Middle frontal gyrus (tissue), 1 donor: ENCODE results near the gene APOL2.
"Not testable (repeated sequence)": the region's sequence is repeated elsewhere in the genome, so short reads cannot be mapped to it uniquely, and the experiment has no call there.

Experiments used
- DNase-seq: peaks from one replicate; pipeline ENCODE4 v3.0.0-alpha.2; 2015; ENCODE audit warnings: low spot score; ENCODE audit errors: extremely low spot score

APOL2 gene

DNA sequence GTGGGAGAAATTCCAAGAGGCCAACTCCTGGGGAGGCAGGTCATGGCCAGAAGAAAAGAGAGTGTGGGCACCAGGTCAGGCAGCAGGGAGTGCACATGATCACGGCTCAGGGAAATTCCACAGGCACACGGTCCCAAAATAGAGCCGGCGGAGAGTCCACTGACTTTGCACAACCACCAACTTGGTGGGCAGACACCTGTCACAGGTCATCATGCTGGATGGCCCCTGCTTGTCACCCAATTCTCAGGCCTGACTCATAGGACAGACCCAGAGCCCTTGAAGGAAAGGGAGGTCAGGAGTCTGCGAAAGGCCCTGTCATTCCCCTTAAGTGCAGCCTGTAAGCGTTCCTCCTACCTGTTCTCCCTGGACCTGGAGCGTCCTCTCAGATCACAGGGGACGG is 15.8 kb downstream of the APOL2 start:
- no peak for DNase-seq

DNA sequence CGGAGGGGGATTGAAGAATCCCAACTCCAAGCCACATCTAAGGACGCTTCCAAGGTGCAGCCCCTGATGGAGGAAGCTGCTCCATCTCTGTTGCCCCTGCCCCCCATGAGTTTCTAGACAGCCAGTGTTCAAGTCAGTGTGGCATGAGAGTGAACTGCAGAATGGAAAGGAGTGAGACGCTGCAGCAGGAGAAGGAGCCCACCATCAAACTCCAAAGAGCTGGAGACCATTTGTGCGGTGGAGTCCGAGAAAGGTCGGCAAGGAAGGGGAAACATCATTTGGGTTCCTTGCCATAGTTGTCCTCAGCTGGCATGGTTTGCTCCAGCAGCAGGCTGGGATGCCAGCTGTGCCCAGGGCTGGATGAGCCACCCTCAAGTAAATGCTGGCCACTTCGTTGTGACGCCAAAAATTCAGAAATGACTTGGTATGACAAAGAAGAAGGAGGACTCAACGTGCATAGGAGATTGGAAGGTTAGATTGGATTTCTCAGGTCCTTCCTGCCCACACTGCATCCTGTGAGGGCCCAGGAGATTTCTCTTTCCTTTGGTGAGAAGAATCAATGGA is 16.4 kb downstream of the APOL2 start:
- no peak for DNase-seq

DNA sequence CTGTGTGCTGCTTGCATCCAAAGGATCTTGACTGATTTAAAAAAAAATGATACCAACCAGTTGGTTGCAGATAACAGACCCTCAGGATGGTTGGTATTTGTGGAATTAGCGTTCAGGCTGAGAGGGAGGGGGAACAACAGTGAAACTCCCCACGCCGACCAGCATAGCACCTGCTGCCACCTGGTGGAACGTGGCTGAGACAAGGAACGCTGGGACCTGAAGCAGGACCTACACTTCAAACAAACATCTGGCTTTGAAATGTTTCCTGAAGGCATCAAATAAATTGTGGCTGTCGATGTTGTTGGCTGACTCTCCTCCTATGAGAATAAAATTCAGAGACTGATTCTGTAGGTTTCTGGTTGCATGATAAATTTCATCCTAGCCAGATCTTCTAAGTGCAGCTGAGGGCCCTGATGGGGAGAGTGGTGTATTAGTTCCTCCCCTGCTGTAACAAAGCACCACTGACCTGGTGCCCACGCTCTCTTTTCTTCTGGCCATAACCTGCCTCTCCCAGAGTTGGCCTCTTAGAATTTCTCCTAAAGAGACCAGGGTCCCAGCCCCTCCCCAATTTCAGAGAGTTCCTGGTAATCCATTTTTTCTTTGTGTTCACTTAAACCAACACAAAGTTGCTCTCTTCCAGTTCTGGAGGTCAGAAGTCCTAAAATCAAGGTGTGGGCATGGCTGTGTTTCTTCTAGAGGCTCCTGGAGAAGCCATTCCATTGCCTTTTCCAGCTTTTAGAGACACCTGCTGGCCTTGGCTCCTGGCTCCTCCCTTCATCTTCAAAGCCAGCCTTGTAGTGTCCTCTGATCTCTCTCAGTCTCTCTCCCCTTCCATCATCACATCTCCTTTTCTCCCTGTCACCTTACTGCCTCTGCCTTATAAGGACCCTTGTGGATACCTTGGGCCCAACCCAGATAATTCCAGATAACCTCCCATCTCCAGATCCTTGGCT is 17.3 kb downstream of the APOL2 start:
- no peak for DNase-seq

DNA sequence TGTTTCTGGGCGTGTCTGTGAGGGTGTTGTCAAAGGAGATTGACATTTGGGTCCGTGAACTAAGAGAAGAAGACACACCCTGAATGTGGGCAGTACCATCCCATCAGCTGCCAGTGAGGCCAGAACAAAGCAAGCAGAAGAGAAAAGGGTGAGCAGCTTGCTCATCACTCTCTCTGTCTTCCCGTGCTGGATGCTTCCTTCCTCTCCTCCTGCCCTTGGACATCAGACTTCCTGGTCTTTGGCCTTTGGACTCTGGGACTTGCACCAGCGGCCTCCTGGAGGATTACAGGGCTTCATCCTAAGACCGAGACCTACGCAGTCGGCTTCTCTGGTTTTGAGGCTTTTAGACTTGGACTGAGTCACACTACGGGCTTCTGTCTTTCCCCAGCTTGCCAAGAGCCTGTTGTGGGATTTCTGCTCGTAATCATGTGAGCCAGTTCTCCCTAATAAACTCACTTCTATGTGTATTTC is 18.8 kb downstream of the APOL2 start:
- DNase-seq, result no peak

DNA sequence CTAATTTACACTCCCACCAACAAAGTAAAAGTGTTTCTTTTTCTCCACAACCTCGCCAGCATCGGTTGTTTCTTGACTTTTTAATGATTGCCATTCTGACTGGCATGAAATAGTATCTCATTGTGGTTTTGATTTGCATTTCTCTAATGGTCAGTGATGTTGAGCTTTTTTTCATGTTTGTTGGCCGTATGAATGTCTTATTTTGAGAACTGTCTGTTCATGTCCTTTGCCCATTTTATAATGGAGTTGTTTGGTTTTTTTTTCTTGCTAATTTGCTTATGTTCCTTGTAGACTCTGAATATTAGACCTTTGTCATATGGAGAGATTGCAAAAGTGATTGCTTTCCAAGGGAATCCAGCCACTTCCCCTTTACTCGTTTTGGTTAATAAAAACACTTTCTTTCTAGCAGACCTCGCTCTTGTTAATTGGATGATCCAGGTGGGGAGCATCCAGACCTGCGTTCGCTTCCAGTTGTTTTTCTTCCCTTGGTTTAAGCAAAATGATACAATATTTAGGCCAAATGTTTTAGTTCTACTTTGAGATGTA is 20.6 kb downstream of the APOL2 start:
- DNase-seq, result no peak

DNA sequence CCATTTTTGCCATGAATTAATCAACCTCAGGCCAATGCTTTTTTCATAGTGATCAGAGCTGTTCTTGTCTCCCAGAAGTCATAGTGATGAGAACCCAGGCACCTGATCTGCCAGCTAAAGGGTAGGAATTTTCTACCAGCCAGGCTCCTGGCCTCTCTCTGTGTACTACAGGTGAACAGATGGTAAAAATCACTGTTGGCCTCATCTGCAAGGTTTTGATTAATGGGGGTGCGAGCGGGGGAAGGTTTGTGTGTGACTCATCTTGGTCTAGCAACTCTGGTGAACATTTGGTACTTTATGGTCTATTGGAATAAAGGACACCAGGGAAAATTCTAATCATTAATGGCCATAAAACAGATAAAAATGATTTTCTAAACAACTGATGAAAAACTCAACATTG is 23.3 kb downstream of the APOL2 start:
- no peak for DNase-seq

- DNase-seq, result no peak
These were observed 25.7 kb downstream of the APOL2 start for GRCh38 chr22:36213586-36213985.

DNA sequence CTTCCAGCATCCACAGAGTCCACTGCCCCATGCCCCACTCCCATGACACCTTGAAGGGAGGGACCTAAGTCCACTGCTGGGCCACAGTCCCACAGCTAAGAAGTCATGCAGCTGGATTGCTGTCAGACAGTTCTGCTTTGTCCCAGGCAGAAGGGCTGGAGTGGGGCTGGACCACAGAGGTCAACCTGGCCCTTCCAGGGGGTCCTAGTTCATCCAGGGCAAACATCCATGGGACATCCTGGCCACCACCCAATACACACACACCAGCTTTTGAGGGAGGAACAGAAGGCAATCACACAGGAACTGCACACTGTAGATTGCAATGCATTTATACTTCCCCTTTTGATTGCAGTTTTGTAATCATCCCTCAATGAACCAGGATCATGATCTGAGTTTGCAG is 26.4 kb downstream of the APOL2 start:
- DNase-seq, result no peak

GRCh38 chr22:36211237-36211861 is 28.0 kb downstream of the APOL2 start:
- DNase-seq, result no peak

- no peak for DNase-seq
These were observed 29.1 kb downstream of the APOL2 start for GRCh38 chr22:36210224-36210623.

GRCh38 chr22:36209488-36209908 is 29.8 kb downstream of the APOL2 start:
- DNase-seq, result not testable (repeated sequence)

DNA sequence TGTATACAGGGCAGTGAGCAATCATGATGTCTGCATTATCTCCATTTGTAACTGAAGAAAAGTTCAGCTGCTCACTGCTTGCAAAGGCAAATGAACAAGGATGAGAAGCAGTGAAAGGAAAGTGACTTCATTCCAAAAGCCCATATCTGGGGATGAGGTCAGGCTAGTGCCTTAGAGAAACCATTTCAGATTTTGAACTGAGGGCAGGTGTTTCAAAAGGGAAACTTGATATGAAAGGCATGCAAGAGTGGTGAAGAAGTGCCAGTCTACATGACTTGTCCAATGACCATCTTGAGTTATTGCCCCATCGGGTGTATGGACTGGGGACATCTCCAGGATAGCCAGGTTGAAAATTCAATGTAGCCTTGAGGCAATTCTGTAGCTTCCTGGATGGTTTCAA is 30.4 kb downstream of the APOL2 start:
- no peak for DNase-seq

DNA sequence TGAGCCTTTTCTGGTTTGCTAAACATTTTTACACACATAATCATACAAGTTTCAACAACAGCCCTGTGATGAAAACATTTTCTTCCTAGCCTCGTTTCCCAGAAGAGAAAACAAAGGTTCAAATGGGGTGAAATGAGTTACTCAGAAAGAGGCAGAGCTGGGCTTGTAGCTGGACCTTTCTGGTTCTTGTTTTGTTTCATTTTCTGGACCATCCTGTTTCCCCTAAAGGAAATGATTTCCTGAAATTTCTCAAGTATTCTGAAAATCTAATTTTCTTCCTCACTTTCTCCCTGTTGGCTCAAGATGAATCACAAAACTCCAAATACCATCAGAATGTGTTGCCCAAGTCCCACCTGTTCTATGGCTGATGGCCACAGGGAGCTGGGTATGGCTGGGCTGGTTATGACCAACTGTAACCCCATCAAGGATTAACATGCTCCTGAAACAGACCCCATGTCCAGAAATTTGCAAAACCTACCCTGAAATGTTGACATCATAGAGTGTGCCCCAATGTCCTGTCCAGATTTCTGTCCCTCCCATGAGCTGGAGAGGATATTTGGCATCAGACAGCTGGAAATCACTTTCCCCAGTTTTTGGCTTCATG is 31.1 kb downstream of the APOL2 start:
- DNase-seq, result no peak

DNA sequence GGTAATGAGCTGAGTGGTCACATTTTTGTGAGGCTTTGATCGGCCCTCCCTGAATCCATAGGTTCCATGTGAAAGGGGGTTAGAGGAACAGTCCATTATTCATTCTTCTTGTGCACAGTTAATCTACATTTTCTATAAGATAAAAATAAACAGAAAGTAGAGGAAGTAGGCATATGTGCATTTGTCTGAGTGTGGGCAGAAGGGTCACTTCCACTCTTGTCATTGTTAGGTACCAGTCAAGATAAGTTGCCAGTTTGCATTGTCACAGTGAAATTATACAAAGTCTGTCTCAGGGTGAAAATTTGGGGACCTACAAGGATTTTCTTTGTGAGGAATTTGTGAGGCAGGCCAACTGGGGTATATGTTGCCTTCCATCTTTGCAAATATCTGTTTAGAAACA is 33.1 kb downstream of the APOL2 start:
- DNase-seq, result no peak

DNA sequence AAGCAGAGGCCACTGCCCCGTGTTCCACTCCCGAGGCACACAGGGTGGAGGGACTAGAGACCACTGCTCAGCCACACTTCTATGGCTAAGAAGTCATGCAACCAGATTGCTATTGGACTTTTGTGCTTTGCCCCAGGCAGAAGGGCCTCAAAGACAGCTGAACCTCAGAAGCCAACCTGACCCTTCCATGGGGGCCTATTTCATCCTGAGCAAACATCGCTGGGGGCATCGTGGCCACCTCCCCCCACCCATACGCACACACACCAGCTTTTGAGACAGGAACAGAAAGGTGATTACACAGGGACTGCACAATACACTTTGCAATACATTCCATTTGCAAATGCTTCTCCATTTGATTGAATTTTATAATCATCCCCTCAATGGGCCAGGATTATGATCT is 33.8 kb downstream of the APOL2 start:
- DNase-seq, result not testable (repeated sequence)

DNA sequence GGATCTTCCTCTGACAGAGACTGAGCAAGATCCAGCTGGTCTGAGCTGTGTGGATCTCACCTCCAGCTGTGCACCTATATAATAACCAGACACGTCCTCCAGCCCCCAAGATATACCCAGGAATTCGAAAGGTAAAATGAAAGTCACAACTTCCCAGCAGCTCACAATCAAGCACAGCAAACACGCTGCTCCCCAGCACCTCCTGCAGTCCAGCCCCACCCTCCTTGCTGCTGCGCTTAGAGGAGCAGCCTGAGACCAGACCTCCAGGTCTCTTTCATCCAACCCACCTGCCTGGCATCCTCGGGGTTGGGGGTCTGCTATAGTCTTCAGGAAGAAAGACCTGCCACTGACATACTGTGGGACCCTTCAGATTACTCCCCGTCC is 34.7 kb downstream of the APOL2 start:
- DNase-seq, result no peak

DNA sequence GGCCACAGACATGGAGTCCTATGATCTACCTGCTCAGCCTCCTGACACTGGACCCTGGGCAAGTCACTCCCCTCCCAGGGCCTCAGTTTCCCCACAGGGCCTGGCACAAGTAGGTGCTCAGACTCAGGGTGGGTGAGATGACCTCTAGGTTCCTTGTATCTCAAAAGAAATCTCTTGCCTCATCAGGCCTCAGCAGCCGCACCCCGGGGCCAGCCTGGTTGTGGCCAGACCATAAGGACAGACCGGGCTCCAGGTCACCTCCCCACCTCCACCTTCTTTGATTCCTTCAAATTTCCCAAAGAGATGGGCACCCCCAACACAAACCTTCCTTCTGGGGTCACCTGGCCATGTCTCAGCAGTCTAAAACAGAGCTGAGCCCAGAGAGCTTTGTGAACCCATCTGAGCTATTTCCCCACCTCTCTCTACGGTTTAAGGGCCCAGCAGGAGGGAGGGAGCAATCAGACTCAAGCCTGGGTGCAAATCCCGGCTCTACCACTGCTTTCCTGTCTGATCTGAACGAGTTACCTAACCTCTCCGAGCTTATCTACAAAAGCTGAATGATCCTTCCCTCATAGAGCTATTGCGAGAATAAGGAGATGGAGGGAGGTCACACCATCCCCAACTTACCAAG is 35.2 kb downstream of the APOL2 start:
- no peak for DNase-seq

GRCh38 chr22:36203441-36203840 is 35.9 kb downstream of the APOL2 start:
- DNase-seq, result not testable (repeated sequence)

GRCh38 chr22:36202906-36203305 is 36.4 kb downstream of the APOL2 start:
- DNase-seq, result not testable (repeated sequence)

GRCh38 chr22:36201630-36202319 is 37.6 kb downstream of the APOL2 start, which contains the start of gene APOL4:
Gene APOL4, minus strand, starts transcription at chr22:36201809. Its CDS starts 75 bp downstream, at chr22:36201734.
- DNase-seq, result no peak
